Activated T-cell treated with anti-CD3 and anti-CD28 coated beads, Interleukin-2, amount 50 U/mL, for 72 hours (primary cell): ENCODE measurements around the gene SOCS7. TPM values are rescaled to one million over a fixed set of nuclear protein-coding genes. Genes with fewer than 3 reads are reported as not detected.

Source experiments
- ATAC-seq, 2 donors: fragments of 150-1000 bp; cut with Tn5 transposase; replicated peaks in 1 of 2; 2 replicates each; pipeline ENCODE4 v1.10.0; 2021; ENCODE audit warnings: moderate library complexity in 2 of 2, mild to moderate bottlenecking in 1 of 2
- DNase-seq, 2 donors: peaks; one replicate each; pipeline ENCODE4 v3.0.0; 2021 to 2022; ENCODE audit warnings: mixed read lengths in 1 of 2
- H3K27ac Mint-ChIP-seq: one replicate; pipeline ENCODE4 v1.8.0; 2022; ENCODE audit warnings: mild to moderate bottlenecking, moderate library complexity, mixed read lengths
- H3K27me3 Mint-ChIP-seq: one replicate; pipeline ENCODE4 v1.8.0; 2022; ENCODE audit warnings: low read depth, mixed read lengths
- H3K36me3 Mint-ChIP-seq, 2 donors: one replicate each; pipeline ENCODE4 v1.8.0; 2022; ENCODE audit warnings: mixed read lengths in 2 of 2, mild to moderate bottlenecking in 1 of 2; ENCODE audit not compliant: insufficient read depth in 2 of 2
- H3K4me1 Mint-ChIP-seq: one replicate; pipeline ENCODE4 v1.8.0; 2022; ENCODE audit warnings: low read depth, mixed read lengths
- H3K4me3 Mint-ChIP-seq, 2 donors: one replicate each; pipeline ENCODE4 v1.8.0; 2022; ENCODE audit warnings: mild to moderate bottlenecking in 2 of 2, mixed read lengths in 2 of 2, moderate library complexity in 2 of 2
- H3K9me3 Mint-ChIP-seq, 2 donors: one replicate each; pipeline ENCODE4 v1.8.0; 2022; ENCODE audit warnings: mixed read lengths in 2 of 2
- total RNA-seq, 2 donors: library from RNA; stranded (reverse); gene quantifications; one replicate each; pipeline ENCODE4 v1.2.3, GENCODE V29; 2022

The SOCS7 gene, protein sequence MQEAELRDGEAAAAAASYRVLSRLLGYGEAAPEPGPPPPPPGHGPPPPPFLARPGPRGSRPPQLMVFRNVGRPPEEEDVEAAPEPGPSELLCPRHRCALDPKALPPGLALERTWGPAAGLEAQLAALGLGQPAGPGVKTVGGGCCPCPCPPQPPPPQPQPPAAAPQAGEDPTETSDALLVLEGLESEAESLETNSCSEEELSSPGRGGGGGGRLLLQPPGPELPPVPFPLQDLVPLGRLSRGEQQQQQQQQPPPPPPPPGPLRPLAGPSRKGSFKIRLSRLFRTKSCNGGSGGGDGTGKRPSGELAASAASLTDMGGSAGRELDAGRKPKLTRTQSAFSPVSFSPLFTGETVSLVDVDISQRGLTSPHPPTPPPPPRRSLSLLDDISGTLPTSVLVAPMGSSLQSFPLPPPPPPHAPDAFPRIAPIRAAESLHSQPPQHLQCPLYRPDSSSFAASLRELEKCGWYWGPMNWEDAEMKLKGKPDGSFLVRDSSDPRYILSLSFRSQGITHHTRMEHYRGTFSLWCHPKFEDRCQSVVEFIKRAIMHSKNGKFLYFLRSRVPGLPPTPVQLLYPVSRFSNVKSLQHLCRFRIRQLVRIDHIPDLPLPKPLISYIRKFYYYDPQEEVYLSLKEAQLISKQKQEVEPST
- total RNA-seq: 10 to 100 TPM; 35.7 to 44.7 TPM

DNA sequence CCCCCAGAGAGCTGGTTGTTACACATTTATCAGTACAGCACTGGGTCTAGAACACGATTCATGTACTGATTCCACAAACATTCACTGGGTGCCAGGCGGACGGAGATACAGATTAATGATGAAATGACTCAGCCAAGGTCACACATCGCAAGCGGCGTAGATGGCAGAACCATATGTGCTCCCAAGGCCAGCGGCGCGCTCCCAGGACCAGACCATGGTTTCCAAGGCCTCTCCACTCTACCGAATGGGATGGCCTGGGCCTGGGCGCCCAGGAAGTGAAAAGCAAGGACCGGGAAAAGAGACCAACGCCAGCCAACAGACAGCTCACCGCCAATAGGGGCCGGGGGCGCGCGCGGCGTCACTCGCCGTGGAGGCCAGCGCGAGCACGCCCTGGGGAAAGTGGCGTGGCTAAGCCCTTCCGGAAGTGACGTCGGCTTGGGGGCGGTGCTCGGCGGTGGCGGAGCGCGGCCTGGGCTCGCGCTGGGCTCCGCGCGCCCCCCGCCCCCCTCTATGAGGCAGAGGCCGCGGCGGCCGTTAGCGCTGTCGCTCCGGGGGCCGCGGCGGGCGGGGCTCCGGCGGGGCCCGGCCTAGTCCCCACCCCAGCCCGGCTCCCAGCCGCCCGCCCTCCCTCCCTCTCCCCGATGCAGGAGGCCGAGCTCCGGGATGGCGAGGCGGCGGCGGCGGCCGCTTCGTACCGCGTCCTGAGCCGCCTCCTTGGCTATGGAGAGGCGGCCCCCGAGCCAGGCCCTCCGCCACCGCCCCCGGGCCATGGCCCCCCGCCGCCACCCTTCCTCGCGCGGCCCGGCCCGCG lies at the start of gene SOCS7:
Gene SOCS7 (plus strand): TSS at position 433 of the 811 bp plus-strand sequence. CDS start 209 bp downstream, at position 642.
- Mint-ChIP-seq H3K27ac (peak within 1 kb of the TSS; percentile 95), H3K4me1 (peaks cover 49% of the 10 kb centered on the region), H3K9me3 (no peaks in the 10 kb centered on the region), H3K4me3 (peak within 1 kb of the TSS; percentile 88 to 97), H3K36me3 (no peaks in the 10 kb centered on the region), H3K27me3 (no peaks in the 10 kb centered on the region)
- peak; percentile 94 to 96 for DNase-seq
- ATAC-seq: peak; percentile 95 to 96

- Mint-ChIP-seq H3K27ac (no peak overlapping the region), H3K27me3 (no peaks in the 10 kb centered on the region), H3K4me3 (no peak overlapping the region), H3K36me3 (peaks cover 1 to 13% of the 10 kb centered on the region in 2 donors), H3K4me1 (no peaks in the 10 kb centered on the region), H3K9me3 (no peaks in the 10 kb centered on the region)
- ATAC-seq: no peak
- no peak for DNase-seq
These were observed 36.1 kb upstream of the SOCS7 start for GRCh38 chr17:38315497-38315896.

DNA sequence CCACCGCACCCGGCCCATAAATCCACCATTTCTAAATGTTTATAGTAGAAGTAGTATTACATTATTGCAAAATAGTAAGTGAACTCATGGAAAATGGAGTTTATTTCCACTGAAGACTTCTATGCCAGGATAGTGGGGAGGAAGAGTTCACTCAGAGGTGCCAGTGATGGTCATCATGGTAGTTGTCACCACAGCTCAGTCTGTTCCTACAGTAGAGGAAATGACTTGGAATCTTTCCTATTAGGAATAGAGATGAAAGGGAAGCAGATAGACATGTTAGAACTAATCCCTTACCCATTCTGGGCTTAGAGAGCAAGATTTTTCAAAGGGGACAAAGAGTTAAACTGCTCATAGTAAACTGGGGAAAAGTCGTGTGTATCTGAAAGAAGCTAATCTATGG lies 34.6 kb upstream of the SOCS7 start:
- Mint-ChIP-seq H3K4me1 (no peaks in the 10 kb centered on the region), H3K9me3 (no peaks in the 10 kb centered on the region), H3K27ac (no peak overlapping the region), H3K27me3 (no peaks in the 10 kb centered on the region), H3K36me3 (peaks cover 1 to 18% of the 10 kb centered on the region in 2 donors), H3K4me3 (no peak overlapping the region)
- DNase-seq (no peak), ATAC-seq (no peak)

- H3K27me3 Mint-ChIP-seq: no peaks in the 10 kb centered on the region
- peaks cover 7% of the 10 kb centered on the region for H3K4me1 Mint-ChIP-seq
- DNase-seq (no peak), ATAC-seq (no peak)
- peaks cover 0 to 20% of the 10 kb centered on the region in 2 donors for H3K36me3 Mint-ChIP-seq
- H3K4me3 Mint-ChIP-seq: no peak overlapping the region
- no peaks in the 10 kb centered on the region for H3K9me3 Mint-ChIP-seq
- H3K27ac Mint-ChIP-seq: no peak overlapping the region
These were observed 31.2 kb upstream of the SOCS7 start for GRCh38 chr17:38320482-38320881.

DNA sequence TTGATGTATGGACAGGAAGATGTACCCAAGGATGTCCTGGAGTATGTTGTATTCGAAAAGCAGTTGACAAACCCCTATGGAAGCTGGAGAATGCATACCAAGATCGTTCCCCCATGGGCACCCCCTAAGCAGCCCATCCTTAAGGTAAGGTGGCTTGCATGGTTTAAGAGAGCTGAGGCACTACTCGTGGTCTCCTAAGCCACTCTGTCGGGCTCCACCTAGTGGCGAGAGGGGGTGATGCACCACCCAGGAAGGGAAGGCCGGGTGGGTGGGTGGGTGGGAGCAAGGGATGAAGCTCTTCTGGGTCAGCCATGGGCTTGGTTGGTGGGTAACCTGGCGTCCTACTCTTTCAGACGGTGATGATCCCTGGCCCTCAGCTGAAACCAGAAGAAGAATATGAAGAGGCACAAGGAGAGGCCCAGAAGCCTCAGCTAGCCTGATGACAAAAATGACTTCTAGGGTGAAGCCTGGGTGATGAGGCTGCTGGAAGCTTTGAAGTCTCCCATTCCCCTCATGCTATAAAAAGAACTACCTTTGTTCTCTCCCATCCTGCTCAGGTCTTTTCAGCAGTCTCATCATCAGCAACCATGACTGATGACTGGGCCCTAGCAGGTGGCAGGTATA lies 29.4 kb upstream of the SOCS7 start:
- no peaks in the 10 kb centered on the region for H3K27me3 Mint-ChIP-seq
- ATAC-seq (peak; percentile 72 to 84), DNase-seq (peak; percentile 79 to 80)
- H3K4me1 Mint-ChIP-seq: peaks cover 20% of the 10 kb centered on the region
- H3K9me3 Mint-ChIP-seq: no peaks in the 10 kb centered on the region
- peaks cover 0 to 13% of the 10 kb centered on the region in 2 donors for H3K36me3 Mint-ChIP-seq
- H3K4me3 Mint-ChIP-seq: no peak overlapping the region
- H3K27ac Mint-ChIP-seq: no peak overlapping the region

- H3K36me3 Mint-ChIP-seq: peaks cover 0 to 12% of the 10 kb centered on the region in 2 donors
- H3K27me3 Mint-ChIP-seq: no peaks in the 10 kb centered on the region
- ATAC-seq: no peak
- DNase-seq: no peak
- H3K27ac Mint-ChIP-seq: no peak overlapping the region
- H3K4me1 Mint-ChIP-seq: peaks cover 20% of the 10 kb centered on the region
- H3K9me3 Mint-ChIP-seq: no peaks in the 10 kb centered on the region
- no peak overlapping the region for H3K4me3 Mint-ChIP-seq
These were observed 28.7 kb upstream of the SOCS7 start for GRCh38 chr17:38322897-38323296.

DNA sequence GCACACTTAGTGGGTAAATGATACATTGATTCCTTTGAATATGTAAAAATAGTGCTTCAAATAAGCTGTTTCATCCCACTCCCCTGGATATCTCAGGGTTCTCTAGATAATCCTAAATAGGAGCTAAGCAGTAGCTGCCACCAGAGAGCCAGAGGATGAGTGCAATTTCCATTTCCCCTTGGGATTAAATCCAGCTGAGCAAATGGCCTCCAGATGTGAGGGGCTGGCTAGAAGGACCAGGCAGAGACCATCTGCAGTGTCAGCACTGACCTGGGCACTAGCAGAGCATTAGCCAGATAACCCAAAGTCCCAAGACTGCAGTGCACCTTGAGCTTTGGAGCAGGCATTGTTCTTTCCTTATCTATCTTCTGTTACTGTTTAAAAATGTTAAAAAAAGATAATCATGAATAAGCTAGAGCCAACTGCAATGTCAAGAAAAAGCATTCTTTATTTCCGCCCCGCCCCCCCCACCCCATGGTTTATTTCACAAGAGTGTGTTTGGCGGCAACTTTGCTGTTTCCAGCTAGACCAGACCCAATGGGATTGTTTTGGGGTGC lies 27.4 kb upstream of the SOCS7 start:
- Mint-ChIP-seq H3K4me1 (peaks cover 25% of the 10 kb centered on the region), H3K9me3 (no peaks in the 10 kb centered on the region), H3K27me3 (no peaks in the 10 kb centered on the region), H3K27ac (no peak overlapping the region), H3K4me3 (no peak overlapping the region), H3K36me3 (peaks cover 0 to 11% of the 10 kb centered on the region in 2 donors)
- ATAC-seq (no peak), DNase-seq (no peak)

GRCh38 chr17:38324772-38325171 lies 26.9 kb upstream of the SOCS7 start:
- Mint-ChIP-seq H3K4me1 (peaks cover 25% of the 10 kb centered on the region), H3K27me3 (no peaks in the 10 kb centered on the region), H3K9me3 (no peaks in the 10 kb centered on the region), H3K36me3 (peaks cover 0 to 11% of the 10 kb centered on the region in 2 donors), H3K27ac (no peak overlapping the region), H3K4me3 (no peak overlapping the region)
- ATAC-seq: no peak
- DNase-seq: no peak

GRCh38 chr17:38325221-38325851 lies 26.3 kb upstream of the SOCS7 start:
- peaks cover 0 to 11% of the 10 kb centered on the region in 2 donors for H3K36me3 Mint-ChIP-seq
- peaks cover 25% of the 10 kb centered on the region for H3K4me1 Mint-ChIP-seq
- no peaks in the 10 kb centered on the region for H3K9me3 Mint-ChIP-seq
- ATAC-seq (peak; percentile 26 to 31), DNase-seq (no peak)
- no peaks in the 10 kb centered on the region for H3K27me3 Mint-ChIP-seq
- no peak overlapping the region for H3K27ac Mint-ChIP-seq
- H3K4me3 Mint-ChIP-seq: peak overlapping the region in 1 of 2 donors; percentile 57

DNA sequence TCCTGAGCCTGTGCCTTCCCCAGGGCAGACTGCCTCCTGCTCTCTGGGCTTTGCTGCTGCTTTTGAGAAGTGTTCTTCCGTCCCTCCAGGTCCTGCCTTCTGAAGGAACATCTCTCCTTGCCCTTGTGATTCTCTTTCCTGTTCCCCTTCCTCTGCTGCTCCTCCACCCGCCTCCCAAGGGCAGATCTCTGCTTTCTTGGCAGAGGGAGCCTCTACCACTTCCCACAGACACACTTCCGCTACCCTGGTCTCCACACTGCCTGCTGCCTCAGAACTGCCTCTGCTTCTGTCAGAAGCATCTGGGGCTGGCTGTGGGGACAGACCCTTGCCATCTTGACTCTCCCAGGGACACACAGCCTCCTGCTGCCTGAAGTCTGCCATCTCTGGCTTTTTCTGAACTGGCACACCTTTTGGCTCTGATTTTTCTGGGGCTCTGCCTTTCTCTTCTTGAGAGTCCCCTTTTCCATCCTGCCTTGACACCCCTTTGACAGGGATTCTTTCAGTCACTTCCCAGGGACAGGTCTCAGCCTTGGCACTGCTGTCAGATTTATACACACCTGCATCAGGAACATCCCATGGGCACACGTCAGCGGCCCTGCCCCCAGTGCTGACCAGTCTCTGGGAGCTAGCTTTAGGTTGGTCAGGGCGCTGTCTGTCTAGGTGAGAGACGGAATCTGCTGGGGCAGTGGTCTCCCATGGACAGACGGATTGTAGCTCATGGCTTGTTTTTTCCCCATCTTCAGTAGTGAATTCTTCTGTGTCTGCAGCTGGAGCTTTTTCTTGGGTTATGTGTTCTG lies 24.4 kb upstream of the SOCS7 start:
- no peaks in the 10 kb centered on the region for H3K9me3 Mint-ChIP-seq
- H3K4me1 Mint-ChIP-seq: peaks cover 25% of the 10 kb centered on the region
- no peak overlapping the region for H3K27ac Mint-ChIP-seq
- DNase-seq (no peak), ATAC-seq (peak in 1 of 2 donors; percentile 22)
- no peak overlapping the region for H3K4me3 Mint-ChIP-seq
- H3K27me3 Mint-ChIP-seq: no peaks in the 10 kb centered on the region
- peaks cover 0 to 5% of the 10 kb centered on the region in 2 donors for H3K36me3 Mint-ChIP-seq

GRCh38 chr17:38327936-38328335 lies 23.7 kb upstream of the SOCS7 start:
- DNase-seq (no peak), ATAC-seq (no peak)
- H3K4me3 Mint-ChIP-seq: no peak overlapping the region
- no peaks in the 10 kb centered on the region for H3K9me3 Mint-ChIP-seq
- H3K27ac Mint-ChIP-seq: no peak overlapping the region
- peaks cover 0 to 1% of the 10 kb centered on the region in 2 donors for H3K36me3 Mint-ChIP-seq
- H3K27me3 Mint-ChIP-seq: no peaks in the 10 kb centered on the region
- H3K4me1 Mint-ChIP-seq: peaks cover 25% of the 10 kb centered on the region
